Lung (tissue), 12 donors: ENCODE measurements around the gene ELP6. TPM values are rescaled to one million over a fixed set of nuclear protein-coding genes. Genes with fewer than 3 reads are reported as not detected.

Experiments used
- ATAC-seq: fragments of 200-7000 bp; cut with Tn5 transposase; one replicate; pipeline ENCODE4 v1.9.1; 2020; ENCODE audit warnings: moderate number of reproducible peaks; ENCODE audit not compliant: insufficient read depth, low FRiP score
- DNase-seq, 3 donors: peaks; one replicate each; pipeline ENCODE4 v3.0.0-alpha.2; 2013 to 2017
- H3K27ac ChIP-seq, 2 donors: one replicate each; pipeline ENCODE4 v1.5.1; 2013; ENCODE audit warnings: mild to moderate bottlenecking in 2 of 2, moderate library complexity in 2 of 2, control low read depth in 1 of 2, inconsistent platforms in 1 of 2, low read depth in 1 of 2, low read length in 1 of 2
- H3K27me3 ChIP-seq, 3 donors: one replicate each; pipeline ENCODE4 v1.5.1; 2013; ENCODE audit warnings: low read length in 2 of 3; ENCODE audit not compliant: control insufficient read depth in 3 of 3, insufficient read depth in 3 of 3
- H3K36me3 ChIP-seq, 4 donors: one replicate each; pipeline ENCODE4 v1.5.1; 2013; ENCODE audit warnings: low read length in 4 of 4, mild to moderate bottlenecking in 1 of 4, moderate library complexity in 1 of 4; ENCODE audit not compliant: control insufficient read depth in 4 of 4, insufficient read depth in 4 of 4
- H3K4me1 ChIP-seq, 5 donors: one replicate each; pipeline ENCODE4 v1.5.1; 2013; ENCODE audit warnings: low read length in 5 of 5, mild to moderate bottlenecking in 2 of 5, moderate library complexity in 1 of 5; ENCODE audit not compliant: control insufficient read depth in 5 of 5, insufficient read depth in 5 of 5
- H3K4me3 ChIP-seq: one replicate; pipeline ENCODE4 v1.5.1; 2013; ENCODE audit warnings: mild to moderate bottlenecking, control low read depth, moderate library complexity
- H3K9ac ChIP-seq, 2 donors: one replicate each; pipeline ENCODE4 v1.5.1; 2013; ENCODE audit warnings: low read length in 2 of 2, control low read depth in 1 of 2; ENCODE audit not compliant: insufficient read depth in 1 of 2
- H3K9me3 ChIP-seq, 4 donors: one replicate each; pipeline ENCODE4 v1.5.1; 2013; ENCODE audit warnings: low read length in 3 of 4, mild to moderate bottlenecking in 1 of 4, moderate library complexity in 1 of 4; ENCODE audit not compliant: control insufficient read depth in 4 of 4, insufficient read depth in 3 of 4
- WGBS, 2 donors: extraction: QIAGEN DNeasy Blood & Tissue Kit; methylation state at CpG; one replicate each; pipeline ENCODE4 v1.1.7; 2013; 5-methylcytosine and 5-hydroxymethylcytosine counted together
- polyA plus RNA-seq, 2 donors: library from polyadenylated mRNA; stranded (reverse); fragments of 200-250 nt; gene quantifications; one replicate each; pipeline ENCODE4 v1.2.1, GENCODE V29; 2013
- total RNA-seq, 2 donors: library from RNA; depleted of rRNA in 1 of 2; stranded (reverse); fragments of >200 nt in 1 of 2; gene quantifications; one replicate each; pipeline ENCODE4 v1.2.1, GENCODE V29; 2014 to 2021
- TF ChIP-seq, protein P1 (sequence below): IDR thresholded peaks from 2 replicates; pipeline ENCODE4 v1.5.1; 2012; ENCODE audit warnings: mild to moderate bottlenecking; ENCODE audit errors: control extremely low read depth, extremely low read depth
- donor health status: control.
- donor health status: control.
- donor health status: Bipolar disorder and iron deficiency.
- donor health status: healthy.
- donor health status: DM: yes; HTN: yes; CAD: no.

Gene ELP6
- total and polyA plus RNA-seq, 4 donors = 25.4 to 31.3 (median 27.6) TPM

DNA sequence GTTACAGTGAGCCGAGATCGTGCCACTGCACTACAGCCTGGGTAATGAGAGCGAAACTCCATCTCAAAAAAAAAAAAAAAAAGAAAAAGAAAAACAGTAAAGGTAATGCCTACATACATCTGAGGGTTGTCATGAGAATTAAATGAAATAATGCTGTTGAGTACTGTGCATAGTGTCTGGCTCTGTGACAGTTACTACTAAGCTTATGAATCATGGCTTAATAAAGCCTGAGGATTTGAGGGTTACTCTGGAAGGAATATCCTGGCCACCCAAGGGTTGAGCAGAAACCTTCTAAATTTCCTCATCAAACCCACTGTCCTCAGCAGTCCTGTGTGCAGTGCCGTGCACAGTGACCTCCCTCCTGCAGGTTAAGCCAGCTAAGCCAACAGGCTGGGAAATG lies 26.8 kb upstream of the ELP6 start:
- WGBS, 2 donors = 92 to 98% methylated on average over 4 of the region's 4 CpGs
- H3K4me3 ChIP-seq = no peak overlapping the region
- H3K27me3 ChIP-seq = no peaks in the 10 kb centered on the region
- H3K4me1 ChIP-seq = peaks cover 0 to 6% (median 0%) of the 10 kb centered on the region in 5 donors
- TF ChIP-seq, protein P1, sequence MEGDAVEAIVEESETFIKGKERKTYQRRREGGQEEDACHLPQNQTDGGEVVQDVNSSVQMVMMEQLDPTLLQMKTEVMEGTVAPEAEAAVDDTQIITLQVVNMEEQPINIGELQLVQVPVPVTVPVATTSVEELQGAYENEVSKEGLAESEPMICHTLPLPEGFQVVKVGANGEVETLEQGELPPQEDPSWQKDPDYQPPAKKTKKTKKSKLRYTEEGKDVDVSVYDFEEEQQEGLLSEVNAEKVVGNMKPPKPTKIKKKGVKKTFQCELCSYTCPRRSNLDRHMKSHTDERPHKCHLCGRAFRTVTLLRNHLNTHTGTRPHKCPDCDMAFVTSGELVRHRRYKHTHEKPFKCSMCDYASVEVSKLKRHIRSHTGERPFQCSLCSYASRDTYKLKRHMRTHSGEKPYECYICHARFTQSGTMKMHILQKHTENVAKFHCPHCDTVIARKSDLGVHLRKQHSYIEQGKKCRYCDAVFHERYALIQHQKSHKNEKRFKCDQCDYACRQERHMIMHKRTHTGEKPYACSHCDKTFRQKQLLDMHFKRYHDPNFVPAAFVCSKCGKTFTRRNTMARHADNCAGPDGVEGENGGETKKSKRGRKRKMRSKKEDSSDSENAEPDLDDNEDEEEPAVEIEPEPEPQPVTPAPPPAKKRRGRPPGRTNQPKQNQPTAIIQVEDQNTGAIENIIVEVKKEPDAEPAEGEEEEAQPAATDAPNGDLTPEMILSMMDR = no peak
- H3K9me3 ChIP-seq = no peaks in the 10 kb centered on the region
- no peak overlapping the region for H3K9ac ChIP-seq
- no peak for ATAC-seq
- no peak overlapping the region for H3K27ac ChIP-seq
- no peak for DNase-seq
- no peaks in the 10 kb centered on the region for H3K36me3 ChIP-seq

DNA sequence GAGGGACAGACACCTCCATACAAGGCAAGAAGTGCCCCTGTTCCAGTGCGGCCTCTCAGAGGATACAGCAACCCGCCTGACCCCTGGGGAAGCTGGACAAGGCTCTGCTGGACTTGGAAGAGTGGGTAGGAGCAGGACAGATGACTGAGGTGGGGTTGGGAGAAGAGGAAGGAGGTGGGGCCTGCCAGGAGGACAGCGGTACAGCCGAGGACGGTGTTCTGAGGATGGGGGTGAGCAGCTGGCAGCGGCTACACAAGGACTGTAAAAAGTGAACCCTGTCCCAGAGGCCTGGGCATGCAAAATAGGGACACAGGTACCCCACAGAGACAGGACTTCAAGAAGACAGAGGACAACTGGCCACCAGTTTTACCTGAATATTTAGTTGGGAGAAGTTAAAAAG lies 23.5 kb upstream of the ELP6 start:
- no peak overlapping the region for H3K4me3 ChIP-seq
- ATAC-seq (no peak), DNase-seq (no peak)
- no peaks in the 10 kb centered on the region for H3K4me1 ChIP-seq
- H3K36me3 ChIP-seq = no peaks in the 10 kb centered on the region
- H3K9me3 ChIP-seq = no peaks in the 10 kb centered on the region
- H3K9ac ChIP-seq = no peak overlapping the region
- WGBS, 2 donors = 86 to 87% methylated on average over 6 of the region's 6 CpGs
- TF ChIP-seq, protein P1 = no peak
- no peaks in the 10 kb centered on the region for H3K27me3 ChIP-seq
- H3K27ac ChIP-seq = no peak overlapping the region

DNA sequence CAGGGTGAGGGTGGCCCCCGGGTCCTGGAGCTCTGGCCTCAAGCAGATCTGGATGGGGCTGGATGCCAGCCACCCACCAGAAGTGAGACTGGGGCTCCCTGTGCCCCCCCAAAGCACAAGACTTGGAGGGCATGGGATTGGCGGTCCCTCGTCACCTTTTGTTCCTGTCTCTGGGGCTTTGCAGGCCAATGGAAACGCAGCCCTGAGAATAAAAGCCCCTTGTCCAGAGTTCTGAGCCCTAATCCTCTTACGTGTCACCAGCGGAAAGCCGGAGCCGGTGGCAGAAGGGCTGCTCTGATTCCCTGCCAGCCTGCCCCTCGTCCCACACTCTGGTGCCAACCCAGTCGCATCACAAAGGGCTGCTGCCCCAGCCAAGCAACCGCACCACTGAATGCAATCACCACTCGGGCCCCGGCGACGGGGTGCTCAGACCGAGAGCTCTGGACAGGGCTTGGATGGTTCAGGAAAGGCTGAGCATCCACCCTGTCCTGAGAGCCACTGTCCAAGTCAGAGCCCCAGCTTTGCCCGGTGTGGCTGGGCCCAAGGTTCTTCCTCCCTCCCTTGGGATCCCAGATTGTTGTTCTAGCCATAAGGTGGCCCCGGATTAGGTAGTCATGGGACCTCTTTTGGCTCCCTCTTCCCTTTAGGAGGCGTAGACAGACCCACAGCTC lies 22.8 kb upstream of the ELP6 start:
- no peak overlapping the region for H3K9ac ChIP-seq
- H3K36me3 ChIP-seq = no peaks in the 10 kb centered on the region
- no peak for DNase-seq
- TF ChIP-seq, protein P1 = no peak
- no peaks in the 10 kb centered on the region for H3K9me3 ChIP-seq
- H3K4me1 ChIP-seq = no peaks in the 10 kb centered on the region
- 93 to 95% methylated on average over 19 of the region's 19 CpGs for WGBS, 2 donors
- H3K27me3 ChIP-seq = no peaks in the 10 kb centered on the region
- no peak for ATAC-seq
- H3K27ac ChIP-seq = no peak overlapping the region
- no peak overlapping the region for H3K4me3 ChIP-seq

GRCh38 chr3:47533996-47534454 lies 20.5 kb upstream of the ELP6 start:
- Histone ChIP-seq H3K9me3 (no peaks in the 10 kb centered on the region), H3K9ac (no peak overlapping the region), H3K27me3 (no peaks in the 10 kb centered on the region), H3K36me3 (no peaks in the 10 kb centered on the region), H3K27ac (no peak overlapping the region), H3K4me3 (no peak overlapping the region), H3K4me1 (no peaks in the 10 kb centered on the region)
- TF ChIP-seq, protein P1 = no peak
- no peak for DNase-seq
- no peak for ATAC-seq
- WGBS, 2 donors = 75 to 92% methylated on average over 5 of the region's 5 CpGs
